Uterus (tissue), 2 donors: ENCODE measurements around the gene ZNF326.

ENCODE experiments used
- CTCF ChIP-seq, 4 experiments: fragments of 200-600 bp in 2 of 4; fragments of 450-650 bp in 2 of 4; sonication (generic) in 2 of 4; IDR thresholded peaks; one replicate each; pipeline ENCODE4 v1.5.1; 2016 to 2019; ENCODE audit warnings: antibody characterized with exemption in 4 of 4, mild to moderate bottlenecking in 2 of 4, moderate library complexity in 1 of 4
- POLR2A ChIP-seq, 2 donors: fragments of 450-650 bp; IDR thresholded peaks; one replicate each; pipeline ENCODE4 v1.6.1; 2016; ENCODE audit warnings: antibody characterized with exemption in 2 of 2, mild to moderate bottlenecking in 1 of 2, moderate library complexity in 1 of 2

GRCh38 chr1:90027281-90027680, 32.4 kb downstream of the ZNF326 start:
- no peak for TF ChIP-seq CTCF (IDR thresholded peaks at IDR 0.05)
- TF ChIP-seq POLR2A (IDR thresholded peaks at IDR 0.05) = no peak
